ENCODE data around the gene APOBEC3H.

APOBEC3H gene

GRCh38 chr22:39115977-39116621, 19.1 kb downstream of the APOBEC3H start:
- H3K4me3 ChIP-seq (ENCODE audit: low read length), result 0 out of 2 replicates have a peak overlapping the region, but pooled peaks have one; percentile 12
- TF ChIP-seq EZH2phosphoT487 (IDR thresholded peaks at IDR 0.05; ENCODE audit: borderline replicate concordance, low read length), result no peak
- no peak for TF ChIP-seq CTCF (IDR thresholded peaks at IDR 0.05; ENCODE audit: low read depth, low read length, poor library complexity, severe bottlenecking)
- no peaks in the 10 kb centered on the region for H3K9me2 ChIP-seq (replicated peaks; ENCODE audit: control insufficient read depth, low read length)
- H3K4me1 ChIP-seq (ENCODE audit: control insufficient read depth, low read length), result peaks cover 36% of the 10 kb centered on the region
- H3K27ac ChIP-seq (ENCODE audit: low read depth, low read length), result no peak overlapping the region
- peaks cover 16% of the 10 kb centered on the region for H3F3A ChIP-seq (ENCODE audit: control insufficient read depth, insufficient read depth)
- peak overlapping the region; percentile 43 for H3K4me2 ChIP-seq (ENCODE audit: low read length)
- no peaks in the 10 kb centered on the region for H3K27me3 ChIP-seq (ENCODE audit: control insufficient read depth, low read length)
- no peaks in the 10 kb centered on the region for H3K36me3 ChIP-seq (ENCODE audit: control insufficient read depth, low read length)
- H4K20me1 ChIP-seq (ENCODE audit: control insufficient read depth, insufficient read depth, low read depth, low read length), result no peaks in the 10 kb centered on the region
- no peaks in the 10 kb centered on the region for H3K9me3 ChIP-seq (ENCODE audit: control insufficient read depth, insufficient read depth, low read length)
- no peaks in the 10 kb centered on the region for H3K79me2 ChIP-seq (ENCODE audit: control insufficient read depth, low read length)

- Histone ChIP-seq H3K4me1 (ENCODE audit: control insufficient read depth, low read length) (peaks cover 36% of the 10 kb centered on the region), H3K9me3 (ENCODE audit: control insufficient read depth, insufficient read depth, low read length) (no peaks in the 10 kb centered on the region), H3K79me2 (ENCODE audit: control insufficient read depth, low read length) (no peaks in the 10 kb centered on the region), H4K20me1 (ENCODE audit: control insufficient read depth, insufficient read depth, low read depth, low read length) (no peaks in the 10 kb centered on the region), H3K4me2 (ENCODE audit: low read length) (peak overlapping the region; percentile 28), H3K27ac (ENCODE audit: low read depth, low read length) (no peak overlapping the region), H3K9me2 (replicated peaks; ENCODE audit: control insufficient read depth, low read length) (no peaks in the 10 kb centered on the region), H3F3A (ENCODE audit: control insufficient read depth, insufficient read depth) (peaks cover 16% of the 10 kb centered on the region), H3K36me3 (ENCODE audit: control insufficient read depth, low read length) (no peaks in the 10 kb centered on the region), H3K27me3 (ENCODE audit: control insufficient read depth, low read length) (no peaks in the 10 kb centered on the region), H3K4me3 (ENCODE audit: low read length) (no peak overlapping the region)
- TF ChIP-seq EZH2phosphoT487 (IDR thresholded peaks at IDR 0.05; ENCODE audit: borderline replicate concordance, low read length) (no peak), CTCF (IDR thresholded peaks at IDR 0.05; ENCODE audit: low read depth, low read length, poor library complexity, severe bottlenecking) (peak; percentile 72)
Measured at GRCh38 chr22:39117585-39118191, 20.6 kb downstream of the APOBEC3H start.

- no peak overlapping the region for H3K4me2 ChIP-seq (ENCODE audit: low read length)
- H4K20me1 ChIP-seq (ENCODE audit: control insufficient read depth, insufficient read depth, low read depth, low read length), result no peaks in the 10 kb centered on the region
- H3K4me3 ChIP-seq (ENCODE audit: low read length), result no peak overlapping the region
- no peaks in the 10 kb centered on the region for H3K9me2 ChIP-seq (replicated peaks; ENCODE audit: control insufficient read depth, low read length)
- H3K36me3 ChIP-seq (ENCODE audit: control insufficient read depth, low read length), result no peaks in the 10 kb centered on the region
- H3K27ac ChIP-seq (ENCODE audit: low read depth, low read length), result no peak overlapping the region
- no peaks in the 10 kb centered on the region for H3K79me2 ChIP-seq (ENCODE audit: control insufficient read depth, low read length)
- no peaks in the 10 kb centered on the region for H3K27me3 ChIP-seq (ENCODE audit: control insufficient read depth, low read length)
- H3F3A ChIP-seq (ENCODE audit: control insufficient read depth, insufficient read depth), result peaks cover 2% of the 10 kb centered on the region
- H3K4me1 ChIP-seq (ENCODE audit: control insufficient read depth, low read length), result peaks cover 22% of the 10 kb centered on the region
- TF ChIP-seq CTCF (IDR thresholded peaks at IDR 0.05; ENCODE audit: low read depth, low read length, poor library complexity, severe bottlenecking), result no peak
- TF ChIP-seq EZH2phosphoT487 (IDR thresholded peaks at IDR 0.05; ENCODE audit: borderline replicate concordance, low read length), result no peak
- no peaks in the 10 kb centered on the region for H3K9me3 ChIP-seq (ENCODE audit: control insufficient read depth, insufficient read depth, low read length)
Measured at GRCh38 chr22:39120983-39121382, 23.9 kb downstream of the APOBEC3H start.
